Liver (tissue), 9 donors: Measurements from ENCODE around the gene RPGRIP1. TPM values are rescaled to one million over a fixed set of nuclear protein-coding genes. Genes with fewer than 3 reads are reported as not detected.
A peak's percentile ranks its signal among the peaks of the same experiment; 100 is the strongest.

ENCODE experiments used
- DNase-seq: peaks from one replicate; pipeline ENCODE4 v3.0.0-alpha.2; 2017; ENCODE audit warnings: low spot score
- H3K27ac ChIP-seq, 2 donors: one replicate each; pipeline ENCODE4 v1.7.0; 2013; ENCODE audit warnings: inconsistent platforms in 2 of 2, low read length in 2 of 2, control low read depth in 1 of 2, low read depth in 1 of 2, mild to moderate bottlenecking in 1 of 2
- H3K27me3 ChIP-seq, 4 donors: one replicate each; pipeline versions ENCODE4 v1.6.1 to v1.7.0; 2013; ENCODE audit warnings: low read length in 3 of 4, inconsistent platforms in 1 of 4, mild to moderate bottlenecking in 1 of 4, moderate library complexity in 1 of 4; ENCODE audit not compliant: control insufficient read depth in 4 of 4, insufficient read depth in 4 of 4
- H3K36me3 ChIP-seq, 4 donors: one replicate each; pipeline versions ENCODE4 v1.6.1 to v1.7.0; 2013; ENCODE audit warnings: low read length in 3 of 4, mild to moderate bottlenecking in 3 of 4, low read depth in 1 of 4, moderate library complexity in 1 of 4; ENCODE audit not compliant: control insufficient read depth in 4 of 4, insufficient read depth in 3 of 4
- H3K4me1 ChIP-seq, 4 donors: one replicate each; pipeline versions ENCODE4 v1.6.1 to v1.7.0; 2013; ENCODE audit warnings: low read length in 3 of 4, mild to moderate bottlenecking in 3 of 4, moderate library complexity in 1 of 4; ENCODE audit not compliant: control insufficient read depth in 4 of 4, insufficient read depth in 4 of 4
- H3K4me3 ChIP-seq, 3 donors: one replicate each; pipeline versions ENCODE4 v1.6.1 to v1.7.0; 2013; ENCODE audit warnings: low read length in 3 of 3, control low read depth in 1 of 3, low read depth in 1 of 3, mild to moderate bottlenecking in 1 of 3
- H3K9ac ChIP-seq, 2 donors: one replicate each; pipeline ENCODE4 v1.7.0; 2013; ENCODE audit warnings: low read length in 2 of 2, mild to moderate bottlenecking in 2 of 2, moderate library complexity in 2 of 2, control low read depth in 1 of 2, low read depth in 1 of 2
- H3K9me3 ChIP-seq, 4 donors: one replicate each; pipeline versions ENCODE4 v1.6.1 to v1.7.0; 2013; ENCODE audit warnings: low read length in 3 of 4; ENCODE audit not compliant: control insufficient read depth in 4 of 4
- ATF3 ChIP-seq: IDR thresholded peaks from 2 replicates; pipeline ENCODE4 v1.6.1; 2016; ENCODE audit warnings: antibody characterized with exemption
- CTCF ChIP-seq: fragments of 150-350 bp; IDR thresholded peaks from 2 replicates; pipeline ENCODE4 v1.5.1; 2017; ENCODE audit warnings: improper control_type of control experiment, low read depth, low read length; ENCODE audit not compliant: missing input control
- EGR1 ChIP-seq, 2 donors: IDR thresholded peaks; 2 replicates each; pipeline ENCODE4 v1.6.1; 2016 to 2018; ENCODE audit warnings: antibody characterized with exemption in 2 of 2, low read depth in 2 of 2
- FOXA1 ChIP-seq: IDR thresholded peaks from 2 replicates; pipeline ENCODE4 v1.6.1; 2016; ENCODE audit warnings: antibody characterized with exemption
- FOXA2 ChIP-seq: IDR thresholded peaks from 2 replicates; pipeline ENCODE4 v1.6.1; 2016; ENCODE audit warnings: antibody characterized with exemption
- GABPA ChIP-seq, 2 donors: IDR thresholded peaks in 1 of 2; conservative IDR thresholded peaks in 1 of 2; 2 replicates each; pipeline ENCODE4 v1.6.1; 2016; ENCODE audit warnings: antibody characterized with exemption in 2 of 2, mild to moderate bottlenecking in 1 of 2, moderate library complexity in 1 of 2
- HNF4A ChIP-seq, 2 donors: conservative IDR thresholded peaks; 2 replicates each; pipeline ENCODE4 v1.6.1; 2016; ENCODE audit warnings: antibody characterized with exemption in 2 of 2, mild to moderate bottlenecking in 2 of 2
- HNF4G ChIP-seq: IDR thresholded peaks from 2 replicates; pipeline ENCODE4 v1.6.1; 2016; ENCODE audit warnings: antibody characterized with exemption
- JUND ChIP-seq, 2 donors: IDR thresholded peaks; 2 replicates each; pipeline ENCODE4 v1.6.1; 2016; ENCODE audit warnings: antibody characterized with exemption in 2 of 2
- MAX ChIP-seq: IDR thresholded peaks from 2 replicates; pipeline ENCODE4 v1.6.1; 2016; ENCODE audit warnings: antibody characterized with exemption
- NR2F2 ChIP-seq: IDR thresholded peaks from 2 replicates; pipeline ENCODE4 v1.6.1; 2016; ENCODE audit warnings: antibody characterized with exemption
- RAD21 ChIP-seq, 2 donors: IDR thresholded peaks; 2 replicates each; pipeline ENCODE4 v1.6.1; 2016; ENCODE audit warnings: antibody characterized with exemption in 2 of 2, mild to moderate bottlenecking in 2 of 2
- REST ChIP-seq: IDR thresholded peaks from 2 replicates; pipeline ENCODE4 v1.6.1; 2016; ENCODE audit warnings: antibody characterized with exemption, mild to moderate bottlenecking
- RXRA ChIP-seq, 2 donors: IDR thresholded peaks; 2 replicates each; pipeline ENCODE4 v1.6.1; 2017 to 2018; ENCODE audit warnings: antibody characterized with exemption in 2 of 2, mild to moderate bottlenecking in 1 of 2
- SP1 ChIP-seq: IDR thresholded peaks from 2 replicates; pipeline ENCODE4 v1.6.1; 2018; ENCODE audit warnings: antibody characterized with exemption, mild to moderate bottlenecking
- TAF1 ChIP-seq: conservative IDR thresholded peaks from 2 replicates; pipeline ENCODE4 v1.6.1; 2016; ENCODE audit warnings: antibody characterized with exemption, mild to moderate bottlenecking
- YY1 ChIP-seq: IDR thresholded peaks from 2 replicates; pipeline ENCODE4 v1.6.1; 2016; ENCODE audit warnings: antibody characterized with exemption, mild to moderate bottlenecking
- ZBTB33 ChIP-seq: IDR thresholded peaks from 2 replicates; pipeline ENCODE4 v1.6.1; 2016; ENCODE audit warnings: antibody characterized with exemption
- WGBS: extraction: QIAGEN DNeasy Blood & Tissue Kit; methylation state at CpG from one replicate; pipeline ENCODE4 v1.1.7; 2013; 5-methylcytosine and 5-hydroxymethylcytosine counted together
- polyA plus RNA-seq, 2 donors: library from polyadenylated mRNA; stranded (reverse) in 1 of 2; unstranded in 1 of 2; fragments of 200-250 nt in 1 of 2; fragments of >200 nt in 1 of 2; fragmentation: Nextera tagmentation in 1 of 2; extraction: Ambion mirVana in 1 of 2; gene quantifications; one replicate each; pipeline versions ENCODE4 v1.2.1 to v1.2.3, GENCODE V29; 2013 to 2015
- total RNA-seq, 2 donors: library from RNA; depleted of rRNA; stranded (reverse); fragments of >200 nt; gene quantifications; one replicate each; pipeline ENCODE4 v1.2.3, GENCODE V29; 2014
- donor health status: healthy.
- donor health status: healthy.
- donor health status: healthy.
- donor health status: healthy.
- donor health status: healthy.

Gene RPGRIP1
- total and polyA plus RNA-seq, 4 donors: 0.27 to 1.3 (median 0.40) TPM

- H3K36me3 ChIP-seq: no peaks in the 10 kb centered on the region
- no peak for TF ChIP-seq ZBTB33
- TF ChIP-seq GABPA (IDR thresholded peaks at IDR 0.05 in 1 of 2, conservative IDR thresholded peaks at IDR 0.05 in 1 of 2): no peak
- TF ChIP-seq EGR1 (IDR thresholded peaks at IDR 0.05; ENCODE audit: low read depth in 2 of 2): no peak
- no peak for TF ChIP-seq RXRA (IDR thresholded peaks at IDR 0.05)
- no peak for TF ChIP-seq TAF1
- TF ChIP-seq JUND (IDR thresholded peaks at IDR 0.05): no peak
- no peaks in the 10 kb centered on the region for H3K27me3 ChIP-seq
- WGBS: 81% methylated on average over 3 of the region's 3 CpGs
- H3K27ac ChIP-seq: peak overlapping the region; percentile 87 to 99
- no peak for DNase-seq
- peaks cover 0 to 11% (median 7%) of the 10 kb centered on the region in 4 donors for H3K4me1 ChIP-seq
- H3K4me3 ChIP-seq: no peak overlapping the region
- H3K9me3 ChIP-seq: no peaks in the 10 kb centered on the region
- H3K9ac ChIP-seq: peak overlapping the region in 1 of 2 donors; percentile 58
Observed at GRCh38 chr14:21307637-21308036, 27.8 kb downstream of the RPGRIP1 start.

- Histone ChIP-seq H3K4me1 (peaks cover 0 to 11% (median 7%) of the 10 kb centered on the region in 4 donors), H3K9me3 (no peaks in the 10 kb centered on the region), H3K36me3 (no peaks in the 10 kb centered on the region), H3K27me3 (no peaks in the 10 kb centered on the region), H3K27ac (peak overlapping the region; percentile 87 to 99), H3K9ac (peak overlapping the region in 1 of 2 donors; percentile 97), H3K4me3 (peak overlapping the region; percentile 46 to 75 (median 71))
- TF ChIP-seq SP1 (peak; percentile 80), TAF1 (no peak), JUND (IDR thresholded peaks at IDR 0.05) (no peak), EGR1 (IDR thresholded peaks at IDR 0.05; ENCODE audit: low read depth in 2 of 2) (no peak), FOXA1 (no peak), RAD21 (IDR thresholded peaks at IDR 0.05) (no peak), CTCF (no peak), FOXA2 (peak; percentile 52), ATF3 (no peak), REST (peak; percentile 44), ZBTB33 (no peak), MAX (no peak), HNF4G (no peak), HNF4A (conservative IDR thresholded peaks at IDR 0.05) (peak; percentile 44), RXRA (IDR thresholded peaks at IDR 0.05) (peak; percentile 86 to 88), GABPA (IDR thresholded peaks at IDR 0.05 in 1 of 2, conservative IDR thresholded peaks at IDR 0.05 in 1 of 2) (no peak), NR2F2 (no peak), YY1 (no peak)
- DNase-seq: no peak
Observed at GRCh38 chr14:21308132-21308478, 28.2 kb downstream of the RPGRIP1 start.
